SU-DHL-6 (cell line): ENCODE data around the gene ARID5B.

ENCODE experiments used
- CTCF ChIP-seq: fragments of 200-600 bp; sonication (generic); IDR thresholded peaks from one replicate; pipeline ENCODE4 v1.5.1; 2017; ENCODE audit warnings: antibody characterized with exemption, mild to moderate bottlenecking, low read length, moderate library complexity; ENCODE audit not compliant: insufficient read depth, poor library complexity, severe bottlenecking
- EZH2phosphoT487 ChIP-seq: fragments of 200-600 bp; sonication (generic), shearing (Covaris generic); conservative IDR thresholded peaks from 2 replicates; pipeline ENCODE4 v1.6.1; 2018; ENCODE audit warnings: mild to moderate bottlenecking, antibody characterized with exemption, low read length, moderate library complexity, mixed read lengths

GRCh38 chr10:62103857-62104256 lies 202.4 kb downstream of the ARID5B start:
- TF ChIP-seq CTCF: no peak
- no peak for TF ChIP-seq EZH2phosphoT487
